Measurements from ENCODE around the gene EDN1. TPM values are rescaled to one million over a fixed set of nuclear protein-coding genes. Genes with fewer than 3 reads are reported as not detected.

EDN1 gene
- total RNA-seq, 1 donor from 2014 or later = 18.8 TPM

DNA sequence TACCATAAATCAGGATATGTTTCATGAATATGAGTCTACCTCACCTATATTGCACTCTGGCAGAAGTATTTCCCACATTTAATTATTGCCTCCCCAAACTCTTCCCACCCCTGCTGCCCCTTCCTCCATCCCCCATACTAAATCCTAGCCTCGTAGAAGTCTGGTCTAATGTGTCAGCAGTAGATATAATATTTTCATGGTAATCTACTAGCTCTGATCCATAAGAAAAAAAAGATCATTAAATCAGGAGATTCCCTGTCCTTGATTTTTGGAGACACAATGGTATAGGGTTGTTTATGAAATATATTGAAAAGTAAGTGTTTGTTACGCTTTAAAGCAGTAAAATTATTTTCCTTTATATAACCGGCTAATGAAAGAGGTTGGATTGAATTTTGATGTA lies 6.4 kb downstream of the EDN1 start:
- intact Hi-C loops (cut with DNase I) = no loop called here
- Histone ChIP-seq H3K9me3 (no peaks in the 10 kb centered on the region), H3K27ac (no peak overlapping the region), H3K4me3 (no peak overlapping the region), H3K27me3 (no peaks in the 10 kb centered on the region), H3K36me3 (no peaks in the 10 kb centered on the region), H3K4me1 (no peaks in the 10 kb centered on the region)
- TF ChIP-seq, protein P1, sequence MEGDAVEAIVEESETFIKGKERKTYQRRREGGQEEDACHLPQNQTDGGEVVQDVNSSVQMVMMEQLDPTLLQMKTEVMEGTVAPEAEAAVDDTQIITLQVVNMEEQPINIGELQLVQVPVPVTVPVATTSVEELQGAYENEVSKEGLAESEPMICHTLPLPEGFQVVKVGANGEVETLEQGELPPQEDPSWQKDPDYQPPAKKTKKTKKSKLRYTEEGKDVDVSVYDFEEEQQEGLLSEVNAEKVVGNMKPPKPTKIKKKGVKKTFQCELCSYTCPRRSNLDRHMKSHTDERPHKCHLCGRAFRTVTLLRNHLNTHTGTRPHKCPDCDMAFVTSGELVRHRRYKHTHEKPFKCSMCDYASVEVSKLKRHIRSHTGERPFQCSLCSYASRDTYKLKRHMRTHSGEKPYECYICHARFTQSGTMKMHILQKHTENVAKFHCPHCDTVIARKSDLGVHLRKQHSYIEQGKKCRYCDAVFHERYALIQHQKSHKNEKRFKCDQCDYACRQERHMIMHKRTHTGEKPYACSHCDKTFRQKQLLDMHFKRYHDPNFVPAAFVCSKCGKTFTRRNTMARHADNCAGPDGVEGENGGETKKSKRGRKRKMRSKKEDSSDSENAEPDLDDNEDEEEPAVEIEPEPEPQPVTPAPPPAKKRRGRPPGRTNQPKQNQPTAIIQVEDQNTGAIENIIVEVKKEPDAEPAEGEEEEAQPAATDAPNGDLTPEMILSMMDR (IDR thresholded peaks at IDR 0.05) = no peak
- ATAC-seq = no peak
- DNase-seq = no peak

DNA sequence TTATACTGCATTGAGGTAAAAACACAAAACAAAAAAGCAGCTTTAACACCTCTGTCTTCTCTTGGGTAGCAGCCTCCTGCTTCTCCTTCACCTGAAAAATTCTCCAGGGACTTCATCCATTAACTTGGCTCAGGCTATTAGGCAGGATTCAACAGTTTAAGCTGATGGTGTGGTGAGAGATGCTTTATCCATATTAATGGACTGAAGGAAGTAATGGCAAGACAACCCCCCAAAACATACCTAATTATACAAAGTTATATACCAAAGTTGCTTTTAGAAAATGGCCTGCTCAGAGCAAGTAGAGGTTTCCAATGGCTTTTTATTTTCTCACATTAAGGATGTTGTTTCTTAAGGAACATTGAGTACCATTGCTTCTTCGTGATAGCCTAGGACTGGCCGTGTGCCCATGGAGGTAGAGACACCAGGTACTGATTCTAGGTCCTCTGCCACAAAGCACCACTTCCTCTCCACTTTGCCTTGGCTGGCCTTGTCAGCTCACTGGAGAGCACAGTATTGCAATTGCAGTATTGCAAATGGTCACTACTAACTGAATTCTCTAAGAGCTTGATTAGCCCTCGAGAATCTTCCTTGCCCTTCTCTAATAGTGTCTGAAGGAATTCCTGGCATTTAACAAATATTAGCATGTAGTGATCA lies 7.3 kb downstream of the EDN1 start:
- Histone ChIP-seq H3K9me3 (no peaks in the 10 kb centered on the region), H3K27ac (no peak overlapping the region), H3K4me1 (no peaks in the 10 kb centered on the region), H3K4me3 (no peak overlapping the region), H3K36me3 (no peaks in the 10 kb centered on the region), H3K27me3 (no peaks in the 10 kb centered on the region)
- no peak for ATAC-seq
- no peak for DNase-seq
- TF ChIP-seq, protein P1 (IDR thresholded peaks at IDR 0.05) = no peak
- intact Hi-C loops (cut with DNase I) = no loop called here

DNA sequence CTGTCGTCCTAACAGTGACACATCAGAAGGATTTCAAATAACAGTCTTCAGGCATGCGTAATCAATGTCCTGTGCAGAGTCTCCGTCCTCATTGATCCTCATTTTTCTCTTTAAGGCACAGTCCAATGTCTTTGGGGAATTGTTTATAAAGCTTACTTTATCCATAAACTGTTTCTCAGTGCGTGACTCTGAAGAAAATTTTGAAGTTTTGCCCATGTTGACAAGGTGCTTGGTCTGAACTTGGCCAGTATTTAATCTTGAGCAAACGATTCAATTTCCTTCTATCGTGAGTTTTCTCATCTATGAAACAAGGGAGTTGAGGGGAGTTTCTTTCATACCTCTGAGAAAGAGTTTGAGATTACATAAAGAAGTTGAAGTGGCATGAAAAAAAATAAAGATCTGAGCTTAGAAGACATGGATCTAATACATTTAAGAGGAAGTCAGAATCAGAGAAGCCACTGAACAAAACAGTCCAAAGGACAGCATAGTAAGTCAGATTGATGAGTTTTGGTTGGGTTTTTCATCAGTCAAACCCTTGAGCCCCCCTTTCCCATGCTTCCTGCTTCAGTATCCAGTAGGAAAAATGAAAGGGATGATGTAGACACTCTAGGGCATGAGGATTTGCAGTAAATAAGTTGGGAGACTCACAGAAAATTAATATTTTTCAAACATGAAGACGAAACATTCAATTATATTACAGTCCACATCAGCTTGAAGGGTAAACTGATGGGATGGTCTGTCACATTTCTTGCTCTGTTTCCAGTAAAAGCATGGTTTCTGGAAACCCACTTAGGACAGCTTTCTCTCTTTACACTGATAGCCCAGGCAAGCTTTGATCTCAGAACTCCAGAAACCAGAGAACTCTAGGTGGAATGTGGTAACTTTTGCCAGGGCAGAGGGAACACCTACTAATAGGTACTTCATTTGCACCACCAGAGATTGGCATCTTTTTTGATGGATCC lies 8.1 kb downstream of the EDN1 start:
- intact Hi-C loops (cut with DNase I) = no loop called here
- no peaks in the 10 kb centered on the region for H3K36me3 ChIP-seq
- H3K27me3 ChIP-seq = no peaks in the 10 kb centered on the region
- no peaks in the 10 kb centered on the region for H3K9me3 ChIP-seq
- TF ChIP-seq, protein P1 (IDR thresholded peaks at IDR 0.05) = no peak
- DNase-seq (no peak), ATAC-seq (no peak)
- H3K4me1 ChIP-seq = no peaks in the 10 kb centered on the region
- H3K27ac ChIP-seq = no peak overlapping the region
- H3K4me3 ChIP-seq = no peak overlapping the region

DNA sequence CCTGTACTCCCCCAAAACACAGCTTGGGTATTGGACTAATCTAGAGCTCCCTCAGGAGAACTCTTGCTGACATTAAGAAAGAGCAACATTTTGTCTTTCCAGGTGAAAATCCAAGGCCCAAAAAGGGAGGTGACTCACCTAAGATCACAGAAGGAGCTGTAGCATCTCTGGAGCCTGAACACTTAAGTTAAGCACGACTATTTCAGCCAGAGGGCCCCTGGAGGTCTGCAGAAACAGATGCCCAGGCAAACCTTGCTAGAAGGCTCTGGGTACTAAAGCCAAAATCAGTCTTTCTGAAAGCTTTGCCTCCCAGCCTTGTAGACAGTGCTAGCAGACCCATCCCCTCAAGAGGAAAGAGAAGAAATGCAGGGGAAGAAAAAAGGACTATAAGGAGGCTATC lies 8.8 kb downstream of the EDN1 start:
- Histone ChIP-seq H3K36me3 (no peaks in the 10 kb centered on the region), H3K4me3 (no peak overlapping the region), H3K27me3 (no peaks in the 10 kb centered on the region), H3K4me1 (no peaks in the 10 kb centered on the region), H3K27ac (no peak overlapping the region), H3K9me3 (no peaks in the 10 kb centered on the region)
- DNase-seq (no peak), ATAC-seq (no peak)
- intact Hi-C loops (cut with DNase I) = no loop called here
- TF ChIP-seq, protein P1 (IDR thresholded peaks at IDR 0.05) = no peak

DNA sequence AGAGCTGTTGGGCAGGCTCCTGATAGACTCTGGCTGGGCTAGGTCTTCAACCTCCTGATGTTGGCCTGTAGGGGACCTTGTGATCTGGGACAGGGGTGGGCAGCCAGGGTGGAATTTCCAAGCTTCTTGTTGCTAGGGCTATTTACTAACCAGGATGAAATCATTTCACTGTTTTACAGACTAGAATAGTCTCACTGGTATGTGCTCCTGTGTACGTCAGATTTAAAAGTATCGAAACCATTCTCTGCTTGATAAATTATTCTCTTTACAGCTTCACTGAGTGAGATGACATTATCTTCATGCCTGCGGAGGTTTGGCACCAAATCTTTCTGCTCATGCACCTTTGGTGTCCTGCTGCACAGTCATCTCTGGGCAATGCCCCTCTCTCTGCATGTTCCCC lies 10.9 kb downstream of the EDN1 start:
- TF ChIP-seq, protein P1 (IDR thresholded peaks at IDR 0.05) = no peak
- Histone ChIP-seq H3K36me3 (no peaks in the 10 kb centered on the region), H3K27ac (no peak overlapping the region), H3K9me3 (no peaks in the 10 kb centered on the region), H3K27me3 (no peaks in the 10 kb centered on the region), H3K4me1 (no peaks in the 10 kb centered on the region), H3K4me3 (no peak overlapping the region)
- intact Hi-C loops (cut with DNase I) = no loop called here
- no peak for ATAC-seq
- DNase-seq = no peak
